Measurements from ENCODE around the gene ERICH4. TPM values are rescaled to one million over a fixed set of nuclear protein-coding genes. Genes with fewer than 3 reads are reported as not detected.

The ERICH4 gene
- total and polyA plus RNA-seq, 2 of the 13 experiments (the other 11 are each of a cell fraction or from before 2014, with no cell fraction given) = 0.40 to 0.64 TPM

DNA sequence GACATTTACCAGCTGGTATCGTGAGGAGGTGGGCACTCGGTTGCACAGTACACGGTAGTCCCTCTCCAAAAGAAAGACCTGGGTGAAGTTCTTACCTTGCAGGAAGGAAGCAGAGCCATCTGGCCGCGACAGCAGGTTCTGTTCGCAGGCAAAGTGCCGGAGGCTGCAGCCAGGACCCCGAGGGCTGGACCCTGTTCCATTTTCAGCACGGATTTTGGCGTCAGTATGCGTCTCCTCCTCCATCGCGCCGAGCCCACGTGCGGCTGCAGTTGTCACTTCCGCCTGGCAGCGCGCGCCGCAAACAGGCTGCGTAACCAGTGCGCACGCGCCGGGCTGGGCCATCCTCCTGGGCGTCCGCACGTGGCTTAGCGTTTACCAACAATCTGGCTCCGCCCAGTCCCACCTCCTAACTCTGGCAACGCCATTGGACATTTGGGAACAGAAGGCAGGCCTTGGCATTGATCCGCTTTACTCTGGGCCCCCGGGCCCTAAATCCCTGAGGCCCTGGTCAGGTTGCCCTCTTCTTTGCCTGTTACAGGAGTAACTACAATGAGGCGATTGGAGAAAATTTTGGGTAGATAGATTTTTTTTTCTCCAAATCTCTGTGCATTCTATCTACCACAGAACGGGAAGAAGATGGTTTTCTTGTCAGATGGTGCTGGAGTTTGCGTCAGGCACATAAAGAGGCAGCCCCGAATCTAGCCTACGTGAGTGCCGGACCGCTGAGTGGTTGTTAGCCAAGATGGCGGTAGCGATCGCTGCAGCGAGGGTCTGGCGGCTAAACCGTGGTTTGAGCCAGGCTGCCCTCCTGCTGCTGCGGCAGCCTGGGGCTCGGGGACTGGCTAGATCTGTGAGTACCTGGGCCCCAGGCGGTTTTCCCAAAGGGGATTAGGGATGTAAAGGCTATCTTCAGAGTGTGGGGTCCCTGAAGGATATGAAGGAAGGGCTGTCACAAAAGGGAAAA, 45.6 kb upstream of the ERICH4 start, which contains the start of the genes BCKDHA and EXOSC5 (continued):
- TF ChIP-seq ZNF792 (CRISPR knock-in tag; IDR thresholded peaks at IDR 0.05) (no peak), NFKBIZ (CRISPR knock-in tag; IDR thresholded peaks at IDR 0.05) (peak; percentile 16; the same call in 1 of the 2 replicates), KLF9 (CRISPR knock-in tag; IDR thresholded peaks at IDR 0.05; ENCODE audit: low read depth) (0 out of 2 replicates have a peak, but pooled peaks have one; percentile 27), ZNF24 (IDR thresholded peaks at IDR 0.05) (peak; percentile 88), TAF15 (IDR thresholded peaks at IDR 0.05; ENCODE audit: low read depth, low read length, poor library complexity, severe bottlenecking) (peak; percentile 45), AKAP8 (CRISPR knock-in tag; IDR thresholded peaks at IDR 0.05) (peak; percentile 45; the same call in 1 of the 2 replicates), ZBTB20 (CRISPR knock-in tag; IDR thresholded peaks at IDR 0.05; ENCODE audit: borderline replicate concordance, low read depth) (no peak), ZNF615 (CRISPR knock-in tag; IDR thresholded peaks at IDR 0.05; ENCODE audit: borderline replicate concordance) (no peak), ATF7-NPFF (CRISPR knock-in tag; IDR thresholded peaks at IDR 0.05; ENCODE audit: low read depth) (peak; percentile 88; the same call in 1 of the 2 replicates), ZNF569 (CRISPR knock-in tag; IDR thresholded peaks at IDR 0.05; ENCODE audit: borderline replicate concordance) (0 out of 2 replicates have a peak, but pooled peaks have one; percentile 45), ZMYM4 (CRISPR knock-in tag; IDR thresholded peaks at IDR 0.05) (peak; percentile 36; the same call in 1 of the 2 replicates)
- TF ChIP-seq, protein P1, sequence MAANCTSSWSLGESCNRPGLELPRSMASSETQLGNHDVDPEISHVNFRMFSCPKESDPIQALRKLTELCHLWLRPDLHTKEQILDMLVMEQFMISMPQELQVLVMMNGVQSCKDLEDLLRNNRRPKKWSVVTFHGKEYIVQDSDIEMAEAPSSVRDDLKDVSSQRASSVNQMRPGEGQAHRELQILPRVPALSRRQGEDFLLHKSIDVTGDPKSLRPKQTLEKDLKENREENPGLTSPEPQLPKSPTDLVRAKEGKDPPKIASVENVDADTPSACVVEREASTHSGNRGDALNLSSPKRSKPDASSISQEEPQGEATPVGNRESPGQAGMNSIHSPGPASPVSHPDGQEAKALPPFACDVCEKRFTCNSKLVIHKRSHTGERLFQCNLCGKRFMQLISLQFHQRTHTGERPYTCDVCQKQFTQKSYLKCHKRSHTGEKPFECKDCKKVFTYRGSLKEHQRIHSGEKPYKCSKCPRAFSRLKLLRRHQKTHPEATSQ (CRISPR knock-in tag; IDR thresholded peaks at IDR 0.05; ENCODE audit: borderline replicate concordance) = no peak
- TF ChIP-seq, protein P2, sequence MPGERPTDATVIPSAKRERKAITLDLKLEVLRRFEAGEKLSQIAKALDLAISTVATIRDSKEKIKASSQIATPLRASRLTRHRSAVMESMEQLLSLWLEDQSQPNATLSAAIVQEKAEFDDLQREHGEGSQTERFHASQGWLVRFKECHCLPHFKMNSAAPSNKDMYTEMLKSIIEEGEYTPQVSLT (CRISPR knock-in tag; IDR thresholded peaks at IDR 0.05; ENCODE audit: borderline replicate concordance, low read depth) = no peak
- TF ChIP-seq, protein P3, sequence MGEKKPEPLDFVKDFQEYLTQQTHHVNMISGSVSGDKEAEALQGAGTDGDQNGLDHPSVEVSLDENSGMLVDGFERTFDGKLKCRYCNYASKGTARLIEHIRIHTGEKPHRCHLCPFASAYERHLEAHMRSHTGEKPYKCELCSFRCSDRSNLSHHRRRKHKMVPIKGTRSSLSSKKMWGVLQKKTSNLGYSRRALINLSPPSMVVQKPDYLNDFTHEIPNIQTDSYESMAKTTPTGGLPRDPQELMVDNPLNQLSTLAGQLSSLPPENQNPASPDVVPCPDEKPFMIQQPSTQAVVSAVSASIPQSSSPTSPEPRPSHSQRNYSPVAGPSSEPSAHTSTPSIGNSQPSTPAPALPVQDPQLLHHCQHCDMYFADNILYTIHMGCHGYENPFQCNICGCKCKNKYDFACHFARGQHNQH (CRISPR knock-in tag; IDR thresholded peaks at IDR 0.05) = peak; percentile 77; the same call in 1 of the 2 replicates
- TF ChIP-seq, protein P4, sequence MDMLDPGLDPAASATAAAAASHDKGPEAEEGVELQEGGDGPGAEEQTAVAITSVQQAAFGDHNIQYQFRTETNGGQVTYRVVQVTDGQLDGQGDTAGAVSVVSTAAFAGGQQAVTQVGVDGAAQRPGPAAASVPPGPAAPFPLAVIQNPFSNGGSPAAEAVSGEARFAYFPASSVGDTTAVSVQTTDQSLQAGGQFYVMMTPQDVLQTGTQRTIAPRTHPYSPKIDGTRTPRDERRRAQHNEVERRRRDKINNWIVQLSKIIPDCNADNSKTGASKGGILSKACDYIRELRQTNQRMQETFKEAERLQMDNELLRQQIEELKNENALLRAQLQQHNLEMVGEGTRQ (IDR thresholded peaks at IDR 0.05; ENCODE audit: low read depth, low read length) = peak; percentile 77
- TF ChIP-seq, protein P4 (CRISPR knock-in tag; IDR thresholded peaks at IDR 0.05; ENCODE audit: borderline replicate concordance) = peak; percentile 86; the same call in 1 of the 2 replicates
- TF ChIP-seq, protein P5, sequence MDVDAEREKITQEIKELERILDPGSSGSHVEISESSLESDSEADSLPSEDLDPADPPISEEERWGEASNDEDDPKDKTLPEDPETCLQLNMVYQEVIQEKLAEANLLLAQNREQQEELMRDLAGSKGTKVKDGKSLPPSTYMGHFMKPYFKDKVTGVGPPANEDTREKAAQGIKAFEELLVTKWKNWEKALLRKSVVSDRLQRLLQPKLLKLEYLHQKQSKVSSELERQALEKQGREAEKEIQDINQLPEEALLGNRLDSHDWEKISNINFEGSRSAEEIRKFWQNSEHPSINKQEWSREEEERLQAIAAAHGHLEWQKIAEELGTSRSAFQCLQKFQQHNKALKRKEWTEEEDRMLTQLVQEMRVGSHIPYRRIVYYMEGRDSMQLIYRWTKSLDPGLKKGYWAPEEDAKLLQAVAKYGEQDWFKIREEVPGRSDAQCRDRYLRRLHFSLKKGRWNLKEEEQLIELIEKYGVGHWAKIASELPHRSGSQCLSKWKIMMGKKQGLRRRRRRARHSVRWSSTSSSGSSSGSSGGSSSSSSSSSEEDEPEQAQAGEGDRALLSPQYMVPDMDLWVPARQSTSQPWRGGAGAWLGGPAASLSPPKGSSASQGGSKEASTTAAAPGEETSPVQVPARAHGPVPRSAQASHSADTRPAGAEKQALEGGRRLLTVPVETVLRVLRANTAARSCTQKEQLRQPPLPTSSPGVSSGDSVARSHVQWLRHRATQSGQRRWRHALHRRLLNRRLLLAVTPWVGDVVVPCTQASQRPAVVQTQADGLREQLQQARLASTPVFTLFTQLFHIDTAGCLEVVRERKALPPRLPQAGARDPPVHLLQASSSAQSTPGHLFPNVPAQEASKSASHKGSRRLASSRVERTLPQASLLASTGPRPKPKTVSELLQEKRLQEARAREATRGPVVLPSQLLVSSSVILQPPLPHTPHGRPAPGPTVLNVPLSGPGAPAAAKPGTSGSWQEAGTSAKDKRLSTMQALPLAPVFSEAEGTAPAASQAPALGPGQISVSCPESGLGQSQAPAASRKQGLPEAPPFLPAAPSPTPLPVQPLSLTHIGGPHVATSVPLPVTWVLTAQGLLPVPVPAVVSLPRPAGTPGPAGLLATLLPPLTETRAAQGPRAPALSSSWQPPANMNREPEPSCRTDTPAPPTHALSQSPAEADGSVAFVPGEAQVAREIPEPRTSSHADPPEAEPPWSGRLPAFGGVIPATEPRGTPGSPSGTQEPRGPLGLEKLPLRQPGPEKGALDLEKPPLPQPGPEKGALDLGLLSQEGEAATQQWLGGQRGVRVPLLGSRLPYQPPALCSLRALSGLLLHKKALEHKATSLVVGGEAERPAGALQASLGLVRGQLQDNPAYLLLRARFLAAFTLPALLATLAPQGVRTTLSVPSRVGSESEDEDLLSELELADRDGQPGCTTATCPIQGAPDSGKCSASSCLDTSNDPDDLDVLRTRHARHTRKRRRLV (CRISPR knock-in tag; IDR thresholded peaks at IDR 0.05) = 0 out of 2 replicates have a peak, but pooled peaks have one; percentile 1

All from HepG2 (cell line).